Stimulated activated CD4-positive, alpha-beta T cell treated with anti-CD3 and anti-CD28 coated beads, TNF-alpha, amount 100 ng/mL, for 4 hours (primary cell): ENCODE data around the gene CSNK2A2.

Source experiments
- DNase-seq, 3 experiments: peaks; one replicate each; pipeline ENCODE4 v3.0.0-alpha.2; 2020; ENCODE audit warnings: low read depth in 3 of 3

CSNK2A2 gene

GRCh38 chr16:58198022-58198683 lies at the start of gene CSNK2A2:
Gene CSNK2A2, minus strand, starts transcription at chr16:58198106. Its CDS starts 370 bp downstream, at chr16:58197736.
- peak; percentile 39 to 58 (median 56) for DNase-seq

GRCh38 chr16:58243528-58244004 lies 45.7 kb upstream of the CSNK2A2 start:
- no peak for DNase-seq

- DNase-seq = no peak
Observed at GRCh38 chr16:58236831-58237230, 38.9 kb upstream of the CSNK2A2 start.

- peak; percentile 41 to 48 (median 47) for DNase-seq
Observed at GRCh38 chr16:58236231-58236690, 38.4 kb upstream of the CSNK2A2 start.

GRCh38 chr16:58235663-58236062 lies 37.8 kb upstream of the CSNK2A2 start:
- no peak for DNase-seq

- DNase-seq = no peak
Observed at GRCh38 chr16:58234831-58235595, 37.1 kb upstream of the CSNK2A2 start.

- no peak for DNase-seq
Observed at GRCh38 chr16:58230259-58230658, 32.4 kb upstream of the CSNK2A2 start.

GRCh38 chr16:58226790-58227189 lies 28.9 kb upstream of the CSNK2A2 start:
- DNase-seq = no peak

GRCh38 chr16:58225965-58226602 lies 28.2 kb upstream of the CSNK2A2 start:
- DNase-seq = no peak

GRCh38 chr16:58222532-58223316 lies 24.8 kb upstream of the CSNK2A2 start:
- DNase-seq = no peak

GRCh38 chr16:58219432-58219831 lies 21.5 kb upstream of the CSNK2A2 start:
- DNase-seq = no peak

- DNase-seq = no peak
Observed at GRCh38 chr16:58218786-58219185, 20.9 kb upstream of the CSNK2A2 start.

GRCh38 chr16:58217311-58217925 lies 19.5 kb upstream of the CSNK2A2 start:
- no peak for DNase-seq

- DNase-seq = no peak
Observed at GRCh38 chr16:58212824-58213655, 15.1 kb upstream of the CSNK2A2 start.

GRCh38 chr16:58211846-58212245 lies 13.9 kb upstream of the CSNK2A2 start:
- DNase-seq = no peak

GRCh38 chr16:58211245-58211644 lies 13.3 kb upstream of the CSNK2A2 start:
- DNase-seq = no peak

- no peak for DNase-seq
Observed at GRCh38 chr16:58205276-58206036, 7.5 kb upstream of the CSNK2A2 start.

- no peak for DNase-seq
Observed at GRCh38 chr16:58201163-58201562, 3.3 kb upstream of the CSNK2A2 start.

- no peak for DNase-seq
Observed at GRCh38 chr16:58200004-58200797, 2.3 kb upstream of the CSNK2A2 start.
